A673 (cell line): ENCODE measurements around the gene TEC.

Source experiments
- EZH2 ChIP-seq: fragments of 200-600 bp; sonication (generic); IDR thresholded peaks from 2 replicates; pipeline ENCODE4 v1.6.1; 2017; ENCODE audit warnings: borderline replicate concordance, low read depth, mild to moderate bottlenecking, mixed read lengths, antibody characterized with exemption, low read length; ENCODE audit not compliant: poor library complexity, severe bottlenecking
- TF ChIP-seq, protein P1 (sequence below): fragments of 300-800, 200-600 bp; sonication (generic); conservative IDR thresholded peaks from 2 replicates; pipeline ENCODE4 v1.5.1; 2017; ENCODE audit warnings: low read depth, mild to moderate bottlenecking, antibody characterized with exemption, low read length, moderate library complexity, mixed read lengths

DNA sequence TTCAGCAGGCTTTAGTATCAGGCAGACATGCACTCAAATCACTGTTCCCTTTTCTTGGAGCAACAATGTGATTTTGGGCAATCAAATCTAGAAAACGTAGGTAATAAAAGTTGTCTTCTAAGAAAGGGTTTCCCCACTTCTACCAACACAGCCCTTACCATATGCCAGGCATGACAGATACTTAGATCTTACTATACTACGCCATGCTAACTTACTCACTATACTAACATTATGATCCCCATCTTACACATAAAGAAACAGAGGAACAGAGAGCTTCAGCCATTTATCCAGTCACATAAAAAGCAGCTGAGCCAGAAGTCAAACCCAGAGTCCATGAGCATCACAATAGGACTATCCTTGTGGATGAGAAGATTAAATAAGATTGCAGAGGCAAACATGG is 144.8 kb downstream of the TEC start:
- TF ChIP-seq, protein P1, sequence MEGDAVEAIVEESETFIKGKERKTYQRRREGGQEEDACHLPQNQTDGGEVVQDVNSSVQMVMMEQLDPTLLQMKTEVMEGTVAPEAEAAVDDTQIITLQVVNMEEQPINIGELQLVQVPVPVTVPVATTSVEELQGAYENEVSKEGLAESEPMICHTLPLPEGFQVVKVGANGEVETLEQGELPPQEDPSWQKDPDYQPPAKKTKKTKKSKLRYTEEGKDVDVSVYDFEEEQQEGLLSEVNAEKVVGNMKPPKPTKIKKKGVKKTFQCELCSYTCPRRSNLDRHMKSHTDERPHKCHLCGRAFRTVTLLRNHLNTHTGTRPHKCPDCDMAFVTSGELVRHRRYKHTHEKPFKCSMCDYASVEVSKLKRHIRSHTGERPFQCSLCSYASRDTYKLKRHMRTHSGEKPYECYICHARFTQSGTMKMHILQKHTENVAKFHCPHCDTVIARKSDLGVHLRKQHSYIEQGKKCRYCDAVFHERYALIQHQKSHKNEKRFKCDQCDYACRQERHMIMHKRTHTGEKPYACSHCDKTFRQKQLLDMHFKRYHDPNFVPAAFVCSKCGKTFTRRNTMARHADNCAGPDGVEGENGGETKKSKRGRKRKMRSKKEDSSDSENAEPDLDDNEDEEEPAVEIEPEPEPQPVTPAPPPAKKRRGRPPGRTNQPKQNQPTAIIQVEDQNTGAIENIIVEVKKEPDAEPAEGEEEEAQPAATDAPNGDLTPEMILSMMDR: no peak
- no peak for TF ChIP-seq EZH2
